ENCODE data around the gene ULK3. TPM values are rescaled to one million over a fixed set of nuclear protein-coding genes. Genes with fewer than 3 reads are reported as not detected.
"Not testable (repeated sequence)": the region's sequence is repeated elsewhere in the genome, so short reads cannot be mapped to it uniquely, and the experiment has no call there.

ULK3 gene, protein sequence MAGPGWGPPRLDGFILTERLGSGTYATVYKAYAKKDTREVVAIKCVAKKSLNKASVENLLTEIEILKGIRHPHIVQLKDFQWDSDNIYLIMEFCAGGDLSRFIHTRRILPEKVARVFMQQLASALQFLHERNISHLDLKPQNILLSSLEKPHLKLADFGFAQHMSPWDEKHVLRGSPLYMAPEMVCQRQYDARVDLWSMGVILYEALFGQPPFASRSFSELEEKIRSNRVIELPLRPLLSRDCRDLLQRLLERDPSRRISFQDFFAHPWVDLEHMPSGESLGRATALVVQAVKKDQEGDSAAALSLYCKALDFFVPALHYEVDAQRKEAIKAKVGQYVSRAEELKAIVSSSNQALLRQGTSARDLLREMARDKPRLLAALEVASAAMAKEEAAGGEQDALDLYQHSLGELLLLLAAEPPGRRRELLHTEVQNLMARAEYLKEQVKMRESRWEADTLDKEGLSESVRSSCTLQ
- 18.3 TPM for total RNA-seq

DNA sequence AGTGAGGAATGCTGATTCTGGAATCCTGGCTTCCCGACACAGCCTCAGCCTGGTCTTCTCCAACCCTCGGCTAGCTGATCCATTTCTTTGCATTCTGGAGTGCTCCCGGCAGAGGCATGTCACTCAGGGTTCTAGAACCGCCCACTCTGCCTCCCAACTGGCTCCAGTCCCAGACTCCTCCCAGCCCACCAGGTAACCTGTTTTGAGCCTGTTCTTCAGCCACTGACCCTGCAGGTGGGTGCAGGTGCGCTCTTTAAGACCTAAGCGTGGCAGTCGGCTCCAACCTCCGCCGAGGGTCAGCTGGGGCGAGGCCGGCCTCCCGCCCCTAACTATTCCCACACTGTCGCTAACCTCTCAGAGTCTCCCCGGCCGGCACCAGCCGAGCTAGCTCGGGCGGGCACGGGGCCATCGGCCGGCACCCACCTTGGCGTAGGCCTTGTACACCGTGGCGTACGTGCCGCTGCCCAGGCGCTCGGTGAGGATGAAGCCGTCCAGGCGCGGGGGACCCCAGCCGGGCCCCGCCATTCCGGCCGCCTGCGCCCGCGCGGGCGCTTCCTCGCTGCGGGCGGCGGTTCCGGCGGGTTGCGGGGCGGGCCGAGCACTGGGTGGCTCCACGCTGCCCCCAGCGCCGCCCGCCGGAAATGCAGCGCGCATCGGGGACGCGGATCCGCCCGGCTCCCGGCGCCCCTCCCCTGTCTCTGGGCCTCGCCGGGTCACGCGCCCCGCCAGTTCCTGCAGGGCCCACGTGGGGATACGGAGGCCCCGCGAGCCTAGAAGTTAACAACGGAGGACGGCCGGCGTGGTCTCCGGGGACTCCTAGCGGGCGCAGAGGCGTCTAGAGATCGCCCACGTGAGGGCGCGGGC, at the start of gene ULK3:
ULK3 (minus strand) TSS at position 576 of the 864 bp plus-strand sequence; CDS start at position 525, 51 bp downstream.
- Histone ChIP-seq H3K36me3 (ENCODE audit: control insufficient read depth in 3 of 3, insufficient read depth in 3 of 3, low read length in 3 of 3) (peaks cover 24 to 51% (median 34%) of the 10 kb centered on the region in 3 donors), H3K9ac (ENCODE audit: low read depth in 1 of 3, low read length in 3 of 3) (peak within 1 kb of the TSS; percentile 86 to 95 (median 89)), H3K9me3 (ENCODE audit: control insufficient read depth in 3 of 3, low read length in 3 of 3) (no peaks in the 10 kb centered on the region)

DNA sequence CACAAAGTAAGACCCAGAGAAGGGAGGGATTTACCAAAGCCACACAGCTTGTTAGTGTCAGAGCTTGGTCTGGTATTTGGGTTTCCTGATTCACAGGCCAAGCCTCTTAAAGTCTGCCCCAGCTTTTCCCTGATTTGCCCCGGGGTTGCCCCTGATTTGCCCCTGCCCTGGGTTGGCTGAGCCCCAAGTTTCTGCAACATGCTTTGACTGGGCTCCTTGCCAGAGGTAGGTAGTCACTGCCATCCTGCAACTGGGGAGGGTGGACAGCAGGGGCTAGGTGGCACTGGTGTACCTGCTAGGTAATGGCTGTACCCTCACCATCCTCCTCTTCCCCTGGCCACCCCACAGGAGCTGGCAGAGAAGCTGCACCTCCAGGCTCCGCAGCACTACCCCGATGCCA, 49.4 kb upstream of the ULK3 start:
- Histone ChIP-seq H3K36me3 (ENCODE audit: control insufficient read depth in 3 of 3, insufficient read depth in 3 of 3, low read length in 3 of 3) (peaks cover 36 to 37% (median 37%) of the 10 kb centered on the region in 3 donors), H3K4me1 (ENCODE audit: control insufficient read depth in 3 of 3, insufficient read depth in 3 of 3, low read length in 3 of 3) (peaks cover 27 to 44% (median 37%) of the 10 kb centered on the region in 3 donors), H3K27me3 (ENCODE audit: control insufficient read depth in 3 of 3, insufficient read depth in 3 of 3, low read length in 3 of 3) (no peaks in the 10 kb centered on the region), H3K4me3 (ENCODE audit: low read length in 3 of 3) (no peak overlapping the region), H3K9me3 (ENCODE audit: control insufficient read depth in 3 of 3, low read length in 3 of 3) (no peaks in the 10 kb centered on the region), H3K9ac (ENCODE audit: low read depth in 1 of 3, low read length in 3 of 3) (no peak overlapping the region), H3K27ac (ENCODE audit: low read depth, low read length) (no peak overlapping the region)

More for the DNA sequence above, at the start of gene ULK3:
- Histone ChIP-seq H3K4me1 (ENCODE audit: control insufficient read depth in 3 of 3, insufficient read depth in 3 of 3, low read length in 3 of 3) (peaks cover 26 to 32% (median 30%) of the 10 kb centered on the region in 3 donors), H3K4me3 (ENCODE audit: low read length in 3 of 3) (peak within 1 kb of the TSS; percentile 70 to 94 (median 93)), H3K27ac (ENCODE audit: low read depth, low read length) (peak within 1 kb of the TSS; percentile 92), H3K27me3 (ENCODE audit: control insufficient read depth in 3 of 3, insufficient read depth in 3 of 3, low read length in 3 of 3) (no peaks in the 10 kb centered on the region)

DNA sequence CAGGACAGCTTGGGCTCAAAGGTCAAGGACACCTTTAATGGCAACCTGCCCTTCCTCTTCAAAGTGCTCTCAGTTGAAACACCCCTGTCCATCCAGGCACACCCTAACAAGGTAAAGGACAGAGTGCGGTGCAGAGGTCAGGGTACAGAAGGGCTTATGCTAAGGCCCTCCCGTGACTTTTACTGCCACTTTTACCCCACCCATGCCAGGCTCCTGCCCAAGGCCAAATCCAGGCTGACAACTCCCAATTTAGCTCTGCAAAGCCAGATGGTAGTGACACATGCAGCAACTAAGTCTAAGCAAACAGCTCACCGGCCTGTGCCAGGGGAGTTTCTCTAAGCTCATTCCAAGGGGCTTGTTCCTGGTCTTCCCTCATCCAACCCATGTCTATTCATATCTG, 48.5 kb upstream of the ULK3 start:
- Histone ChIP-seq H3K27me3 (ENCODE audit: control insufficient read depth in 3 of 3, insufficient read depth in 3 of 3, low read length in 3 of 3) (no peaks in the 10 kb centered on the region), H3K9ac (ENCODE audit: low read depth in 1 of 3, low read length in 3 of 3) (peak overlapping the region in 1 of 3 donors; percentile 99), H3K4me3 (ENCODE audit: low read length in 3 of 3) (no peak overlapping the region), H3K9me3 (ENCODE audit: control insufficient read depth in 3 of 3, low read length in 3 of 3) (no peaks in the 10 kb centered on the region), H3K36me3 (ENCODE audit: control insufficient read depth in 3 of 3, insufficient read depth in 3 of 3, low read length in 3 of 3) (peaks cover 28 to 29% (median 28%) of the 10 kb centered on the region in 3 donors), H3K27ac (ENCODE audit: low read depth, low read length) (peak overlapping the region; percentile 82), H3K4me1 (ENCODE audit: control insufficient read depth in 3 of 3, insufficient read depth in 3 of 3, low read length in 3 of 3) (peaks cover 27 to 44% (median 37%) of the 10 kb centered on the region in 3 donors)

DNA sequence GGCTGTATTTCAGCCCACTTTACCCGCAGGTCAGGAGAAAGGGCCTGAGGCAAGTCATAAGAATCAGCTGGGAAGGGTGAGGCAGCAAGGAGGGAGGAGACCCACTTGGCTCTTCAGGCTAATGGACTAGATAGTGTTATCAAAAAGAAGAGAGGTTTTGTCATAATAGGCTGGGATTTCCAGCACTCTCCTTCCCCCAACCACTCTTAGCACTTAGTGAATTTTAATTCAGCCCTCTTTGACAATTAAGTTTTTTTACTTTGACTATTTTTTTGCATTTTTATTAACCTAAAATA, 47.7 kb upstream of the ULK3 start:
- H3K27ac ChIP-seq (ENCODE audit: low read depth, low read length): peak overlapping the region; percentile 82
- no peaks in the 10 kb centered on the region for H3K9me3 ChIP-seq (ENCODE audit: control insufficient read depth in 3 of 3, low read length in 3 of 3)
- H3K4me1 ChIP-seq (ENCODE audit: control insufficient read depth in 3 of 3, insufficient read depth in 3 of 3, low read length in 3 of 3): peaks cover 27 to 44% (median 37%) of the 10 kb centered on the region in 3 donors
- H3K4me3 ChIP-seq (ENCODE audit: low read length in 3 of 3): peak overlapping the region; percentile 85 to 99 (median 90)
- peaks cover 20 to 23% (median 22%) of the 10 kb centered on the region in 3 donors for H3K36me3 ChIP-seq (ENCODE audit: control insufficient read depth in 3 of 3, insufficient read depth in 3 of 3, low read length in 3 of 3)
- H3K9ac ChIP-seq (ENCODE audit: low read depth in 1 of 3, low read length in 3 of 3): peak overlapping the region; percentile 90 to 99 (median 96)
- no peaks in the 10 kb centered on the region for H3K27me3 ChIP-seq (ENCODE audit: control insufficient read depth in 3 of 3, insufficient read depth in 3 of 3, low read length in 3 of 3)

DNA sequence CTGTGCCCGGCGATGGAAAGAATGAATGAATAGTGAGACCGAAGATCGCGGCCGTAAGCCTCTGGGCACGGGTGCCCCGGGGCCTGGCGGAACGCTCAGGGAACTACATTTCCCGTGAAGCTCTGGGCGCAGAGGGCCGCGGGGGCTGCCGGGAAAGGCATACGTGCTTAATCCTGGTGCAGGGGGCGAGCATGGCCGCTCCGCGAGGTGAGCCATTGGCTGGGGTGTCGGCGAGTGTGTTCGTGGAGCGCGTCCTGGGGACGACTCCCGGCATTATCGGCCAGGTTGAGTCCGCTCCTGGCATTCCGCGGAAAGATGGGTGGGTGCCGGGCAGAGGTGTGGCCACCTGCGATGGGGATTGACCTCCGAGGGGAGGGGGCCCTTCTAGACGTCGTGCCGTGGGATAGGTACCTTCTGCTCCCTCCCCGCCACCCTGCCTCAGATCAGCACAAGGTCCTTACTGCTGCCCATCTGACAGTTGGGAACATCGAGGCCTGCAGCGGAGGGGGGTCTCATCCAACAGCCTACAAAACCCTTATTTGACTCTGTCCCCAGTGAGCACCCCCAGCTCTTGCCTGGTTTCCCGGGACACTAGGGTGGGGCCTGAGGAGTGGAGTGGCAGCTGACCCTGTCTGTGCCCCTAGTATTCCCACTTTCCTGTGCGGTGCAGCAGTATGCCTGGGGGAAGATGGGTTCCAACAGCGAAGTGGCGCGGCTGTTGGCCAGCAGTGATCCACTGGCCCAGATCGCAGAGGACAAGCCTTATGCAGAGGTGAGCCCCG, 47.1 kb upstream of the ULK3 start, which contains the start of gene MPI:
MPI (plus strand) TSS at position 160 of the 782 bp plus-strand sequence; CDS start at position 192, 32 bp downstream.
- Histone ChIP-seq H3K4me3 (ENCODE audit: low read length in 3 of 3) (peak within 1 kb of the TSS; percentile 85 to 99 (median 90)), H3K27me3 (ENCODE audit: control insufficient read depth in 3 of 3, insufficient read depth in 3 of 3, low read length in 3 of 3) (no peaks in the 10 kb centered on the region), H3K36me3 (ENCODE audit: control insufficient read depth in 3 of 3, insufficient read depth in 3 of 3, low read length in 3 of 3) (peaks cover 20 to 23% (median 22%) of the 10 kb centered on the region in 3 donors), H3K27ac (ENCODE audit: low read depth, low read length) (peak within 1 kb of the TSS; percentile 82), H3K9me3 (ENCODE audit: control insufficient read depth in 3 of 3, low read length in 3 of 3) (no peaks in the 10 kb centered on the region), H3K4me1 (ENCODE audit: control insufficient read depth in 3 of 3, insufficient read depth in 3 of 3, low read length in 3 of 3) (peaks cover 27 to 44% (median 37%) of the 10 kb centered on the region in 3 donors), H3K9ac (ENCODE audit: low read depth in 1 of 3, low read length in 3 of 3) (peak within 1 kb of the TSS; percentile 90 to 99 (median 96))

DNA sequence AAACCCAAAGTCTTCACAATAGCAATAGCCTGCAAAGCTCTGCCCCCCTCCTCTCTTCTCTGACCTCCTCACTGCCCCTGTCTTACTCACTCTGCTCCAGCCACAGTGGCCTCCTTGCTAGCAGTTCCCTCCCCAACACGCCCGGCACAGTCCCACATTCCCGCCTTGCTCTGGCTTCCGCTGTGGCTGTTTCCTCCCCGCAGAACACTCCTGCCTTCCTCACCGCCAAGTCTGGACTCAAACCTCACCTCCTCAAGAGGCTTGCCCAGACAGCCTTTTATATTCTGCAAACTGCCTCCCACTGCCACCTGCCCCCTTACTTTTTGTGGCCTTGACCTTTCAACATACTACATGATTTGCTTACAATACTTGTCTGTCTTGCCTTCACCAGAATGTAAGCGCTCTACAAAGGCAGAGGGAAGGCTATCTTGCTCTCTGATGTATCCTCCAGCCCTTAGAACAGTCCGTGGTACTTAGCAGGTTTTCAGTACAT, 46.5 kb upstream of the ULK3 start:
- H3K9me3 ChIP-seq (ENCODE audit: control insufficient read depth in 3 of 3, low read length in 3 of 3): no peaks in the 10 kb centered on the region

DNA sequence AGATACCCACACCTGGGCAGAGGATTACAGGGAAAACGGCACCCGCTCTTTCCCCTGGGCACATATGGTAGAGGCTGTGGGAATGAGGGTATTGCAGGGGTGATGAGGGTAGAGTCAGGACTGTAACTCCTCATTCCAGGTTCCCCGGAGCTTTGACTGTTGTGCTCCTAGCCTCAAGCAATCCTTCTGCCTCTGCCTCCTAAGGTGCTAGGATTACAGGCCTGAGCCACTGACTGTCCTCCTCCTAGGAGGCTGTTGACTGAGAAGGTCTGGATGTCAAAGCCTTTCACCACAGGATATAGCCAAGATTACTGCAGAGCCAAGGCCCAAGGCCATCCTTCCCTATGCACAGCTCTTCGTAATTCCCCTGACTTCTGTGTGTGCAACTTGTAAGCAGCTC, 45.8 kb upstream of the ULK3 start:
- Histone ChIP-seq H3K27me3 (ENCODE audit: control insufficient read depth in 3 of 3, insufficient read depth in 3 of 3, low read length in 3 of 3) (no peaks in the 10 kb centered on the region), H3K36me3 (ENCODE audit: control insufficient read depth in 3 of 3, insufficient read depth in 3 of 3, low read length in 3 of 3) (peaks cover 19 to 23% (median 21%) of the 10 kb centered on the region in 3 donors), H3K9ac (ENCODE audit: low read depth in 1 of 3, low read length in 3 of 3) (peak overlapping the region in 2 of 3 donors; percentile 38 to 99), H3K4me3 (ENCODE audit: low read length in 3 of 3) (peak overlapping the region in 1 of 3 donors; percentile 90), H3K4me1 (ENCODE audit: control insufficient read depth in 3 of 3, insufficient read depth in 3 of 3, low read length in 3 of 3) (peaks cover 27 to 44% (median 37%) of the 10 kb centered on the region in 3 donors), H3K9me3 (ENCODE audit: control insufficient read depth in 3 of 3, low read length in 3 of 3) (no peaks in the 10 kb centered on the region), H3K27ac (ENCODE audit: low read depth, low read length) (no peak overlapping the region)

More for the DNA sequence above, 46.5 kb upstream of the ULK3 start:
- Histone ChIP-seq H3K27me3 (ENCODE audit: control insufficient read depth in 3 of 3, insufficient read depth in 3 of 3, low read length in 3 of 3) (no peaks in the 10 kb centered on the region), H3K4me1 (ENCODE audit: control insufficient read depth in 3 of 3, insufficient read depth in 3 of 3, low read length in 3 of 3) (peaks cover 27 to 44% (median 37%) of the 10 kb centered on the region in 3 donors), H3K4me3 (ENCODE audit: low read length in 3 of 3) (peak overlapping the region; percentile 85 to 99 (median 90)), H3K36me3 (ENCODE audit: control insufficient read depth in 3 of 3, insufficient read depth in 3 of 3, low read length in 3 of 3) (peaks cover 20 to 23% (median 22%) of the 10 kb centered on the region in 3 donors), H3K27ac (ENCODE audit: low read depth, low read length) (peak overlapping the region; percentile 82), H3K9ac (ENCODE audit: low read depth in 1 of 3, low read length in 3 of 3) (peak overlapping the region; percentile 90 to 99 (median 96))

DNA sequence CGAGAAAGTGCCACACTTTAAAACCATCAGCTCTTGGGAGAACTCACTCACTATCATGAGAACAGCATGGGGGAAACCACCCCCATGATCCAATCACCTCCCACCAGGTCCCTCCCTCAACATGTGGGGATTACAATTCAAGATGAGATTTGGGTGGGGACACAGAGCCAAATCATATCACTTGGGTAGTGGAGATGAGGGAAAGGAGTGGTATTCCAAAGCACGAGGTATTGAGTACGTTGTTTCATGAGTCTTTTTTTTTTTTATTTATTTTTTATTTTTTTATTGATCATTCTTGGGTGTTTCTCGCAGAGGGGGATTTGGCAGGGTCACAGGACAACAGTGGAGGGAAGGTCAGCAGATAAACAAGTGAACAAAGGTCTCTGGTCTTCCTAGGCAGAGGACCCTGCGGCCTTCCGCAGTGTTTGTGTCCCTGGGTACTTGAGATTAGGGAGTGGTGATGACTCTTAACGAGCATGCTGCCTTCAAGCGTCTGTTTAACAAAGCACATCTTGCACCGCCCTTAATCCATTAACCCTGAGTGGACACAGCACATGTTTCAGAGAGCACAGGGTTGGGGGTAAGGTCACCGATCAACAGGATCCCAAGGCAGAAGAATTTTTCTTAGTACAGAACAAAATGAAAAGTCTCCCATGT, 44.7 kb upstream of the ULK3 start:
- H3K4me3 ChIP-seq (ENCODE audit: low read length in 3 of 3); H3K9me3 ChIP-seq (ENCODE audit: control insufficient read depth in 3 of 3, low read length in 3 of 3); H3K9ac ChIP-seq (ENCODE audit: low read depth in 1 of 3, low read length in 3 of 3); H3K27me3 ChIP-seq (ENCODE audit: control insufficient read depth in 3 of 3, insufficient read depth in 3 of 3, low read length in 3 of 3); H3K27ac ChIP-seq (ENCODE audit: low read depth, low read length): not testable (repeated sequence)
- Histone ChIP-seq H3K4me1 (ENCODE audit: control insufficient read depth in 3 of 3, insufficient read depth in 3 of 3, low read length in 3 of 3) (peaks cover 27 to 39% (median 35%) of the 10 kb centered on the region in 3 donors), H3K36me3 (ENCODE audit: control insufficient read depth in 3 of 3, insufficient read depth in 3 of 3, low read length in 3 of 3) (peaks cover 9 to 12% (median 11%) of the 10 kb centered on the region in 3 donors)

All from skeletal muscle tissue (tissue), 4 donors.